GM19043 (cell line): Measurements from ENCODE around the gene KDR.

Experiments used
- ATAC-seq: cut with Tn5 transposase; IDR thresholded peaks from one replicate; pipeline ENCODE4 v1.9.1; 2021; ENCODE audit warnings: low read depth; ENCODE audit not compliant: unreplicated experiment

KDR gene

DNA sequence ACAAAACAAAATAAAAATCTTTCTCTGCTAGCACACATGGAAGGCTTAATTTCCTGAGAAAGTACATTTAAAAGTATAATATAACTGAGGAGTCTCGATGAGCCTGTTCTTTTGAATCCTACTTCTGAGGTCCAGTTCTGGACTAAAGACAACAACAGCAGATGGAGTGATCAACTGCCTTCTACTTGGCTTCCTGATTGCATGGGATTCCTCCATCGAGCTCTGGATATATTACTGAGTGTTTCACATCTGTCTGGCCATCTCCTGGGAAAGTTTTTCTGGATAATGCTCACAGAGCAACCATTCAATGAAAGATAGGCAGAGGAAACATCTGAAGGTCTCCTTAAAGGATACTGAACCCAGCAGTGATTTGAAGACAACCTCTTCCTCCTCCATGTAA is 42.6 kb downstream of the KDR start:
- ATAC-seq: no peak

DNA sequence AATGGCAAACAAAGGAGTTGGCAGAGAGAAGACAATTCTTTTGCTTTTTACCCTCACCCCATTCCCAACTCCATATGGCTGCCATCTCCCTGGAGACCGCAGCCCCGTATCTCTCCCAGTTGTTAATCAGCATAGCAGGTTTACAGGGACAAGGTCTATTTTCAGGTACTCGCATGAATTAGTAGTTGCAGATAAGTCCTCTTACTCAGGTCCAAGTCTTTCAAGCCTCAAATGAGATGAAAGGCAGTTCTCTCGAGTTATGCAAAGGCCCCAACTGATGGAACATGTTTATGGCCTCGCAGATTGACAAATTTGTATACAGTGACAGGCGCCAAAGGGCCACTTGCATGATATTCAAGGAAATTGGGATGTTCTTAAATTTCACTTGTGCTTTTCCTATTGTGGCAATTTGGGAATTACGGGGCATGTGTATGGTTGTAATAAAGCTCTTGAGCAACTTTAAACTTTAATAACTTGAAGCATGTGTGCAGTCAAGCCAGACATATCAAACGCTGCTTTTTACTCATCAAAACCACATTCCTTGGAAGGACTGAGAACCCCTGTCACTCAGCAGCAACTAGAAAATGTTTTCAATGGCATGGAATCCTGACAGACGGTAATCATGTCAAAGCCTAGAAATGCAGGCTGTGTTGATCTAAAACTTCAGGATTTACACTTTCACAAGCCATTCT is 45.1 kb downstream of the KDR start:
- ATAC-seq: no peak

DNA sequence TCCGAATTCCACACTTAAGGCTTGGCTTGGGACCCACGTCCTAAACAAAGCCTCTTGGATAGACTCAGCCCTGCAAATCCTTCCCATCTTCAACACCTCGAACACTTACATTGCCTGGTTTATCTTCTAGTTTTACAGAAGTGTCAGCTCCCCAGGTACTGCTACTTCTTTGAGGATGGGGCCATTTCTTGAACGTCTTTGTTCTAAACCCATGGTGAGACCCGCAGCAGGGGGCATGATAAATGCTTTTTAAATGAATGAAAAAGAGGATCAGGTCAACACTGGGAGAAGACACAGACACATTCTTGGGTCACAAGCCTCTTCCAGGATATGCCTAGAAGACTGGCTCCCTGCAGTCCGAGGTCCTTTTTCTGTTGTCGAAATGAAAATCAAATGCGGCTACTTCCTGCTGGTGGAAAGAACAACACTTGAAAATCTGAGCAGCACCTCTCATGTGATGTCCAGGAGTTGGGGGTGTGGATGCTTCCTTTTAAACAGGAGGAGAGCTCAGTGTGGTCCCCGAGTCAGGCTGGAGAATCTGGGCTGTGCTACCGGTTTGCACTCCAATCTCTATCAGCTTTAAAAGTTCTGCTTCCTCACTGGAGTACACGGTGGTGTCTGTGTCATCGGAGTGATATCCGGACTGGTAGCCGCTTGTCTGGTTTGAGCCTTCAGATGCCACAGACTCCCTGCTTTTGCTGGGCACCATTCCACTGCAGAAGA is 45.8 kb downstream of the KDR start:
- no peak for ATAC-seq

DNA sequence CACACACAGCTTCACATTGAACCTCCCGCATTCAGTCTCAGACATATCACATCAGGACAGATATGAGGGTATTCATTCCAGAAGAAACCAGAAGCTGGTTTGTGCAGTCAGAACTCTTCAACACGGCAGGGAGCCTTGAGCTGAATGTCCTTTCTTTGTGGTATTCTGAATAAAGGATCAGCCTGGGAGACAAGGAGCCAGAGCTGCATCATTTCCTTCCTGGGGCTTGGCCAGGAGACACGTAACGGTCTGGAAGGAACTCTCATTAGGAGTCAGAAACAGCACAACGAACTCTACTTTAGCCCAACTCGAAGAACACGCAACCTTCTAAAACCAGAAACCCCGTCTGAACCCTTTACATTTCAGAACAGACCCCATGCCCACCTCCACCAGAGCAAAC is 46.4 kb downstream of the KDR start:
- no peak for ATAC-seq

DNA sequence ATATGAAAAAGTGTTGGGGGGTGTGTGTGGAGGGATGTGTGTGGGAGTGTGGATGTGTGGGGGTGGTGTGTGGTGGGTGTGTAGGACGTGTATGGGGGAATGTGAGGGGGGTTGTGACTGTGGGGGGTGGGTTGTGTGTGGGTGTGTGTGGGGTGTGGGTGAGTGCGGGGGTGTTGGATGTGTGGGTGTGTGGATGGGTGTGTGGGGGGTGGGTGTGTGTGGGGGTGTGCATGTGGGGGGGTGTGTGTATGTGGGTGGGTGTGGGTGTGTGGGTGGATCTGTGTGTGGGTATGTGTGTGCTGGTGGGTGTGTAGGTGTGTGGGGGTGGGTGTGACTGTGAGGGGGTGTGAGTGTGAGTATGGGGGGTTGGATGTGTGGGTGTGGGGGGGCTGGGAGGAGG is 47.8 kb downstream of the KDR start:
- no peak for ATAC-seq

DNA sequence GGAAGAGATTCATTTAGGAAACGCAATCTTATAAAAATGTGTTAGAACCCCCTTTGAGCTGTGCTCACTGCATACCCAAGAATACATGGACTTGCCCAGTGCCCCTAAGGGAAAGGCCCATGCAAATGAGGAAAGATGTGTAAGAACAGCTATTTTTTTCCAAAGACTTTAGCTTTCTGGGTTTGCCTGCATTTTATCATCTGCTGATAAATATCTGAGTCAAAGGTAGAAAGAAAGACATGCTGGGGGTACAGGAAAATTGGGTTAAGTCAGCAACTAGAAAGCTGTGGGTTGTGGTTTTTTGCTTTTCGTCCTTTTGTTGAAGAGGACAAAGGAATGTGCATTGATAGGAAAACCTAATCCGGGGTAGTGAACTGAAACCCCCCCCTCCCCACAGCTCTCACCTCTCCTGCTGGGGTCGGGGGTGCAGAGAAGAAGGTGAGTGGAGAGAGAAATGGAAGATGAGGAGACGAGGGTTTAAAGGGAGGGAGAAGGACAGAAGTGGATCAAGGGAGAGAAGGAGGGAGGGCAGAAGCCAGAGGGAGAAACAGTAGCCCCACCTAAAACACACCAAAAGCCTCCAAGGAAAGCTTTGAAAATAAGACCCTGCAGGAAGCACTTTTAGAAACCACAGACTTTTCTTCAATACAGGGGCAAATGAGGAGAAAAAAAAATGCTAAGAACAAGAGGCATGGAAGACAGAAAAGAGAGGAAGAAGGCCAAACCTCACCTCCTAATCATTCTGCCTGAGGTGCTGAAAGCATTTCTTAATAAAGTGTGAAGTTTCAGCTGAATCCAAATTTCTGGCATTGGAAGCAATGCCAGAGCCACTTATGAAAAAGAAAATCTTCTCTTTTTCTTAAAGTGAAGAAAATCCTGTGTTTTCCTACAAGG is 49.3 kb downstream of the KDR start:
- ATAC-seq: no peak

DNA sequence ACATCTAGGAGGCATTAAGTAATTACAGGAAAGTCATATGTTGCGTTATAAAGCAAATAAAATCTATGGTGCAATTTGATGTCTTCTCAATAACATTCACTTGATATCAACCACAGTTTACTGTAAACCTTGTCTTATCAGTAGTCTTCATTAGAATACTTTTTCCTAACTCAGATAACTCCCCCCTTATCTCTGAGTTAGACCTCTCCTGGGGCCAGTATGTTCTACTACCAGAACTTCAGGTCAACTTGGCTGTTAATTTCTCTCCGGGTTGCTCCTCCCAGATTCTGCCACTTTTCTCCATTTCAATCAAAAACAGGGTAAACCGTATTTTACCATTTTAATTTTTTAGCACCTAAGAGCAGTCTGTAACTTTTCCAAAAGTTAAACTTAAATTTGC is 50.0 kb downstream of the KDR start:
- ATAC-seq: no peak

DNA sequence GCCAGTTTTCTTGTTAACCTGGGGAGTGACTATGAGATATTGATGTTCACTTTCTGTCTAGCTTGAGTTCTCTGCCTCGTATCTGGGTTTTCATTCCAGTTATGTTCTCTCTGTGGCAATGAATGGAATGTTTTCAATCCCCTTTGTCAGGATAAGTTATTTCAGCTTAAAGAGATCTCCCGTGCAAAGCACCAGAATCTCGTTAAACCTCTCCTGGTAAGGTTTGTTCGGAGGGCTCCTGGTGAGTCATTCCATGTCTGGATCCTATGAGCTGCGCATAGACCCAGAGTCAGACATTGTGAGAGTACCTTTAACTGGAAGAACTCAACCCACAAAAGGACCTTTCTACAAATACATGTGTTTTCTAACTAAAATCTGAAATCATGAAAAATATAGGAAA is 51.0 kb downstream of the KDR start:
- ATAC-seq: no peak

DNA sequence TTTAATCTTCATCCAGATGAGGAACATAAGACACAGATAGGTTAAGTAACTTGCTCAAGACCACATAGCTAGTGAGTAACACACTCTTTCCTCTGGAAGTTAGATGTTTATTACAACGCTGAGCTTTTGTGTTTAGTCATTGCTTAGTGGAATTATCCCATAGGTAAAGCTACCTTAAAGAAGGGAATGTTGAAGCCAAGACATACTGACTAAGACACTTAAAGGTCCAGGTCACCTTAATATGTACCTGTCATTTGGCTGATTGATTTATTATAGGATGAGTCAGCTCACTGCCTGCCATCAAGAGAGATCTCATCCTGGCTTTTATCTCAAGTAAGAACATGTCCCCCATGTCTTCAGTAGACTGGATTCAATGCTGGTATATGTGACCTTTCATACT is 53.4 kb downstream of the KDR start:
- ATAC-seq: no peak

DNA sequence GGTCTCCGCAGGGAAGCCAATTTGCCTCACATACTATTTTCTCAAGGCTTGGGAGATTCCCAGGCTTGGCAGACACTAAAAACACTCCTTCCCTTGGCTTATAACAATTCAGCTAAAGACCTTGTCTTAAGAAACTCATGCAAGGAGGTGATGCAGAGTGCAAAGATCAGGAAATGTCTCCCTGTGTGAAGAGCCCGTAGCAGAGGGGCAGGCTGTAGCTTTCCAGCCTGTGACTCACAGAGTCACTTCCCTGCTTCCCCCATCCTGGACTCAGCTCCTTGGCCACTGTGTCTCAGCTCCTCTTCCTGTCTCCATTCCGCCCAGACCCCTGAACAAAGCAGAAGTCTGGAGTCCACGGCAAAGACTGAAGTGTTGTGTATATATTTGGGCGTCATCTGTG is 56.1 kb downstream of the KDR start:
- ATAC-seq: no peak

DNA sequence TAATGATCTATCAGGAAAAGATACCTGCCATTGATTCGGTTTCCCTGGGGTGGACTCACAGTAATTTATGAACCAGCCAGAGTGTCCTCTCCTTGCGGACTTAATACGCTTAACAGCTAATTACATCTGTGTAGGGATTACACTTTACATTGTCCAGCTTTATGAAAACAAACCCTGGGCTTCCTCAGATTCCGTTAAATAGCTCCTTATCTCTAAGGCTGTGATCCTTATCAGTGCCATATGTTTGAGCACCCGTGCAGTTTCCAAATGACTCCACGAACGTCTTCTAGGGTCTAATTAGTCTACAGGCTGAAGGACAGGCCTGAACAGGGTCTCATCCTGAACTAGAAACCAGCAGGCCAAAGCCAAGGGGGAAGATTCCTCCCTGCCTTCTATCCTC is 56.9 kb downstream of the KDR start:
- no peak for ATAC-seq

DNA sequence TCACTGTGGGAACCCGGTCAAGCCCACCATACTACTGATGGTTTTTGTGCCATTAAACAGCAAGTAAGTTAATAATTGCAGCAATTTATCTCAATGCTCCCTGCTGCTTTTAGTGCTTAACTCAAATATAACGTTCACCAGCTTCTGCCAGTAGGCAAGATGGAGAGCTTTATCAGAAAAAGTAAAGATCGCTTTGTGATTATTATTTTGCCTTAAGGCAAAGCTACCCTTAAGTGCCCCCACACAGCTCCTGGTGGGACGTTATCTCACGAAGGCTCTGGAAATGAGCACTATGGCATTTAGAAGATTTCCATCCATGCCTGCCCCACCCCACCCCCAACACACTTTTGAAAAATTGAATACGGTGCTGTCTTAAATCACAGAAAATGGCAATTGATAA is 59.4 kb downstream of the KDR start:
- no peak for ATAC-seq

DNA sequence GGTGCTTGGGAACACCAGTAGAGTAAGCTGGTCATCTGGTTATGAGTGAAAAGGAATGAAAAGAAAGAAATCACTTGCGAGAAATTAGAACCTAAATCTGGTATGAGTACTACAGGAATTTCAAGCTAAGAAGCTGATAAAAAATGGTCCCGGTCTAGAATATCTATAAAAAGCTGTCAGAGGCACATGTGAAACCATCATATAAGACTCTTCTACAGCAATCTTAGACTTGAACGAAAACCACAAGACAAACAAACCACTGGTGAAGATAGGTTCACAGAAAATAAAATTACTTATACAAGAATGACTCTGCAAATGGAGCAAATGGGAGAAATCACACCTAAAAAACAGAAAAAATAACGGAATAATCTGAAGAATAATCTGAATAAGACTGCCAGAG is 69.9 kb downstream of the KDR start:
- no peak for ATAC-seq

DNA sequence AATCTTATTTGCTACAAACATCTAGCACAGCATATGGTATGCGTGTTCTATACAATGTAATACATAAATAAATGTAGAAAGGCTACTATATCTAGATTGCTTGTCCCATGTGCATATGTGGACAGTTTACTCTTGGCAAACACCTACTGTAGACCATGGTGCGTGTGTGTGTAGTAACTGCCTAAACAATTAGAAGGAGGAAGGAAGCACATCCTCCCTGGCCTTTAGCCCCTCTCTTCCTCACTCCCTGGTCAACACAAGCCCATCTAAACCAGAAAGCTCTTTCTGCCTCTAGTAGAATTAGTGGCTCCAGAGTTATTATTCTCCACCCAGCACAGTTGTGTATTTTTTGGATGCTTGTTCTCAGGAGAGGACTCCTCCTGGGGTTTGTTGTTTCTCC is 73.9 kb downstream of the KDR start:
- no peak for ATAC-seq

DNA sequence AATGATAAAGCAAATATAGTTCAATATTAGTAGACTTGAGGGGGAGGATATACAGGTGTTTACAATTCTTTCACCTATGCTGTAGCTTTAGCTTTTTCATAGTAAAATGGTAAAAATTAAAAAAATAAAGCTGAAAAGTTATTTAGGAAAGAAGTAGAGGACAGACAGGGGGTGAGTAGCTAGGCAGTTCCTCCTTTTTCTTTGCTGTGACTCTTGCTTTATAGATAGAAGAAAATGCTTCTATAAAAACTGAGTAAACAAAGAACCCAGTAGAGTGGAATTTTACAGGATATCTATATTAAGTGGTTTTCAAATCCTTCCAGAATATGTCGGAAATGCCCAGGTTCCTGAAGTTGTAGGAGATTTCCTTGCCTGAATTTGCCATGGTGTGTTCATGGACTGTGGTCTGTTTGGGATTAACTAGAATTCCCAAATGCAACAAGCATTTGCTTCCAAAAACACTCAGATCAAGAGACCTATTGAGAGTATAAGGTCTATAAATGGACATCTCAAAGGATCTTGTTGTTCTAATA is 74.9 kb downstream of the KDR start:
- no peak for ATAC-seq

DNA sequence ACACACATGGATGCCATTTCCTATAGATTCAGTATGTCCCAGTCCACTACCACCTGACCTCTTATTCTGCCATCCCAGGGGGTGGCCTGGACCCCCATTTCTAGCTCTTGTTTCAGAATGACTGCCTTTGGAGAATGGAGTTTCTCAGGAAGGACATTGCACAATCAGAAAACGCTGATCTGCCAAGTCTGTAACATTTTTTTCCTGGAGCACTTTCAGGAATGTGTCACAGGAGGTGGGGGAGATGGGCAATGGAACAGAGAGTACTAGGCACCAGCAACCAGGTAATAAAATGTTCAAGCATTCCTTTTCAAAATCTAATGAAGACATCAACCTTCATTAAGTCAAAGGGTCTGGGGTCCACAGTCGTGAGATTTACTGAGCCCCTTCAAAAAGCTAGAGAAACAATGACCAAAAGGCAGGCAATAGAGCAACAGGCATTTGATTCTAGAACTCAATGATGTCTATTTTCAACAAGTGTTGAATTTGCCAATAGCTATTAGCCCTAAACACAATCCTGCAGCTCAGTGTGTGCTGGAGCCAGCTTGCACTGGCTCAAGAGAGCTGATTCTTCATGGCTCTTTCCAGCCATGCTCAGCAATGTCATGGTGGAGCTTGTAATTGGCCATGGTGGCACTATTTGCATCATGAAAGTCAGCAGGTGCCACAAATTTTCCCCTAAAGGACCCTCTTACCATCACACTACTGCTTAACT is 87.1 kb downstream of the KDR start:
- ATAC-seq: no peak

DNA sequence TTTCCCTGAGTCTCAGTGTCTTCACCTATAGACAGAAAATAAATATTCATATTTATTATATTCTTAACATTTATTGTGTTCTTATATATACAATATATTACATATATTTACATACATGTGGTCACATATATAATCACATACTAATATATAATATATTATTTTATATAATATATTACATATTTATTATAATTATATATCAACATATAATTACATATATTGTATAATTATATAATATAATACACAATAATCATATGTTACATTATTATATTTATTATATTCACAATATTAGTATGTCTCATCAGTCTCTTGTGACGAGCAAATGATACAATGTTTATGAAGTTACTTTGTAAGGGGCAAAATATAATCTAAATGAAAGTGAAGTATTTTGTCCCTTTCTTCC is 87.7 kb downstream of the KDR start:
- no peak for ATAC-seq

DNA sequence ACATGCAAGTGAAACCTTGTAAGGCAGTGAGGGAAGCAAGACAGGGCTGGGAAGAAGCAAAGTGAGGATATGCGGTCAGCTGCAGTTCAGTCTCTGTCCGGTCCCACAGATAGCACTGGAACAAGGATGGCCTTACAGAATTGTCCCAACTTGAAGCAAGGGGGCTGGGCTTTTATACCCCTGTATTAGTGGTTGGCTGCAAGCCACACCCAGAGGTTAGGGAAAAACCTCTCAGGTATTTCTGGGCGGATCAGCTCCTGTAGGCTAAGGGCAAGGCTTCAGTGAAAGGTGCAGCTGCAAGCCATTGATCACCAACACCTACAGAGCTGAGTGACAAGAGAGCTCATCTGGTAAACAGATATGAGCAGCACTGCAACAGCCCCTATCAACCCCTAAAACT is 89.0 kb downstream of the KDR start:
- no peak for ATAC-seq

DNA sequence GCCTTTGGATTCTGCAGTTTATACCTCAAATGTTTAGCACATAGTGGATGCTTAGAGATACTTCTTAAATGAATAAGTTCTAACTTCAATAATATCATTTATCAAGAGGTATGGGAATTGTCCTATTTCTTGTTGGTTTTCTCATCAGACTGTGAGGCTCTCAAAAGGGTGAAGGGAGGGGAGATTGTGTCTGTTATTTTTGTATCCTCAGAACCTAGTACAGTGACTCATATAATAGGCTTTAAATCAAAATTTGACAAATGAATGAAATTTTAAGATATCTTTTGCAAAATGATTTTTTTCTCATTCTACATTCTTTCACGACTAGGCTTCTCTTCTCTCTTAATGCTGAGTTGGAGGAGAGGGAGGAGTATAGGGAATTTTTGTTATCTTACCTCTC is 89.5 kb downstream of the KDR start:
- no peak for ATAC-seq

DNA sequence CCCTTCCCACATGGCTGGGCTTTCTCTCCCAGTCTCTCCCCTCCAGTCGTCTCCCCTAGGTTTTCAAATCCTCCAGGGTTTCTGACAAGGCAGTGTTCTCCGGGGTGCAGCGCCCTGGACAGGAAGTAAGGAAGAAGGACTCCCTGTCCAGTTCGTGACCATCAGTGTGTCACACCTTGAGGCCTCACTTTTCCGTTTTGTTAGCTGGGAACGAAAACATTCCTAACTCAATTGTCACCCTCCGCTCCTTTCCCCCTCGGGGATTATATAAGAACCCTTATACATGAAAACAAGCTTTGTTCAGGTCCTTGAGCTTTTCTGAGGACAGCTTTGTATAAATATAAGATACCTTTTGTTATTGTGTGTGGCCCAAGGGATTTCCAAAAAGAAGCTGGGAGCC is 92.1 kb downstream of the KDR start:
- ATAC-seq: no peak

DNA sequence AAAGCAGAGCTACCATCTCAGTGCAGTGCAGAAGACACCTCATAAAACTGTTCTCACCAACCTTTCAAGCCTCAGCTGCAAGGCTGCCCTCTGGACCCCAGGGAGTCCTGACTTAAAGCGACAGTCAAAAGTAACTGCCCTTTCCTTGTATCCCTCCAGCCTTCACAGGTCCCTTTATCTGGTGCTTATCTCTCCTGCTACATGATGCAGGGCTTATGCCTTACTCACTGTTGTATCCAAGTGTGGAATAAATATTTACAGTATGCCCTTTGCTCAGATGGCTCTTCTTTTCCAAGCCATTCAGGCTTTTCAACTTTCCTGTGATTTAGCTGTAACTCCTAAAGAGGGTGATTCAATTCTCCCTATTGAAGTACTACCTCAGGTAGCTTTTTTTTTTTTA is 92.6 kb downstream of the KDR start:
- ATAC-seq: no peak
